NCI-H128 (cell line): ENCODE data around the gene ARID3A.
"Not testable (repeated sequence)": the region's sequence is repeated elsewhere in the genome, so short reads cannot be mapped to it uniquely, and the experiment has no call there.

Source experiments
- DNase-seq: peaks from one replicate; lab custom pipeline; 2025; ENCODE audit not compliant: unreplicated experiment; lab: John Stamatoyannopoulos, UW

The ARID3A gene

GRCh38 chr19:945401-946252, 19.8 kb downstream of the ARID3A start:
- DNase-seq = no peak

- DNase-seq = no peak
Measured at GRCh38 chr19:947090-947706, 21.4 kb downstream of the ARID3A start.

DNA sequence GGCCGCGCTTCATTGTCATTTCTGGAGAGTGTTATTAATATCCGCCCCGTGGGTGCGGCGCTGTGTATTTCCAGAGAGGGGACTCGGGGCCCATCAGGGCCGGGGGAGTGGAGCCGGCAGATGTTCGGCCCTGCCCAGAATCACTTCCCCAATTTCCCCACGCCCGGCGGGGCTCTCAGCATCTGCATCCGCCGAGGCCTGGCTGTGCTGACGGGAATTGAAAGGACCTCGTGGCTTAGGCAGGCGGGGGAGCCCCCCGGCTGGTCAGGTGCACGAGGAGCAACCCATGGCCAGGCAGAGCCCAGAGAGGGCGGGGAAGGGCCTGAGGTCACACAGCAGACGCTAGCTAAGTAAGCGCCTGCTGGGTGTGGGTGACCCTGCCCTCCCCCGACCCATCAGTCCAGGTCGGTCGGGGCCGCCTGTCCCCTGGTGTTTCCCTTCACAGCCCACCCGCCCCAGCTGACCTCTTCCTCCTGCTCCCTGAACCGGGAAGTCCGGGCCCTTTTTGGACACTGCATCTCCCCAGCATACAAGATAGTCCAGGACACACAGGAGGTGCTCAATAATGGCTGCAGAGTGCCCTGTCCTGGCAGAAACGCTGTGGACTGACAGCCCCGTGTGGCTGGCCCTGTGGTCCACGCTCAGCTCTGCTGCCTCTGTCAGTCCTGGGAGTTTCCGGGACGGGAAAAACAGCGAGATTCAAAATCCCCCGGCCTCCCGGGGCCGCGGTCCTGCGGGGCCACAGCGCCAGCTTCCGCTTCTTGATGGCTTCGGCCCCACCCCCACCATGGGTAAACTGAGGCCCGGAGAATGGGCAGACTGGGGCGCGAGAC, 22.1 kb downstream of the ARID3A start:
- DNase-seq = no peak

GRCh38 chr19:948842-949496, 23.1 kb downstream of the ARID3A start:
- no peak for DNase-seq

GRCh38 chr19:950352-951066, 24.7 kb downstream of the ARID3A start:
- no peak for DNase-seq

- no peak for DNase-seq
Measured at GRCh38 chr19:952049-952679, 26.3 kb downstream of the ARID3A start.

- no peak for DNase-seq
Measured at GRCh38 chr19:952680-953444, 27.0 kb downstream of the ARID3A start.

- no peak for DNase-seq
Measured at GRCh38 chr19:953445-954271, 27.8 kb downstream of the ARID3A start.

DNA sequence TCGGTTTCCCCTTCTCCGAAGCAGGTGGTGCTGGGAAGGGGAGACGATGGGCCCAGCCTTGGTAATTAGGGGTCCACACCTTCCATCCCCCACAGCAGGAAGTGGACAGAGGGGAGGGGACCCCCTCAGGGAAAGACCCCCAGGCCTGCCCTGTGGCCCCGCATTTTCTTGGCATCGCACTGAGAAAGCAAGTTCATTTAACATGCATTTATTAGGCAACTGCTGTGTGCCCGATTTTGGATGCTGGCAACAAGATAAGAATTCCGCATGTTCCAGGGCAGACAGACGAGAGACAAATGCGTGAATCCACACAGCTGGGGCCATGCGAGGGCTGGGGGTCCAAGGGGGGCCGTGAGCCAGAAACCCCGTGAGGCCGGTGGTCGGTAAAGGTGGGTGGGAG, 28.4 kb downstream of the ARID3A start:
- no peak for DNase-seq

GRCh38 chr19:954672-955494, 29.0 kb downstream of the ARID3A start:
- DNase-seq = no peak

GRCh38 chr19:955803-956765, 30.2 kb downstream of the ARID3A start:
- no peak for DNase-seq

GRCh38 chr19:956766-957440, 31.1 kb downstream of the ARID3A start:
- DNase-seq = no peak

- DNase-seq = not testable (repeated sequence)
Measured at GRCh38 chr19:957578-957977, 31.7 kb downstream of the ARID3A start.

DNA sequence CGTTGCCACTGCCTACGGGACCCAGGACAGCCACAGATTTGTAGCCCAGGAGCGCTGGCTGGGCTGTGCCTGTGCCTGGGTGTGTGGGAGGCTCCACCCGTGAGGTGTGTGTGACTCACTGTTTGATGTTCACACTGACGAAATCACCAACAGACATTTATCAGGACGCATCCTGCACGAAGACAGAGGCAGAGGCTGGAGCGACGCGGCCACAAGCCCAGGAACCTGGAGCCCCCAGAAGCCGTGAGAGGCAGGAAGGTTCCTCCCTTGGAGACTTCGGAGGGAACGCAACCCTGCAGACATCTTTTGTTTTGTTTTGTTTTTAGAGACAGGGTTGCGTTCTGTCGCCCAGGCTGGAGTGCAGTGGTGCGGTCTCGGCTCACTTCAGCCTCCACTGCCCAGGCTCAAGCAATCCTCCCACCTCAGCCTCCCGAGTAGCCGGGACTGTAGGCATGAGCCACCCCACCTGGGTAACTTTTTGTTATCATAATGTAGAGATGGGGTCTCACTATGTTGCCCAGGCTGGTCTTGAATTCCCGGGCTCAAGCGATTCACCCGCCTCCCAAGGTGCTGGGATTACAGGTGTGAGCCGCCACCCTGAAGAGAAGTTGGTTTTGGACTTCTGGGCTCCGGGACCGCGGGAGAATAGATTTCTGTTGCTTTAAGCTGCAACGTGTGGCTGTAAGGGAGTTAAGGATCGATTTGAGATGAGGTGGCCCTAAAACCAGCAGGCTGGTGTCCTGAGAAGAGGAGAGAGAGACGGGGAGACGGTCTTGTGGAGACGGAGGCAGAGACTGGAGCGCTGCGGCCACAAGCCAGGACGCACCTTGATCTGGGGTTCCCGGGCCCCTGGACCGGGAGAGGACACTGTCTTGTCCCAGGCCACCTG, 33.4 kb downstream of the ARID3A start:
- no peak for DNase-seq

DNA sequence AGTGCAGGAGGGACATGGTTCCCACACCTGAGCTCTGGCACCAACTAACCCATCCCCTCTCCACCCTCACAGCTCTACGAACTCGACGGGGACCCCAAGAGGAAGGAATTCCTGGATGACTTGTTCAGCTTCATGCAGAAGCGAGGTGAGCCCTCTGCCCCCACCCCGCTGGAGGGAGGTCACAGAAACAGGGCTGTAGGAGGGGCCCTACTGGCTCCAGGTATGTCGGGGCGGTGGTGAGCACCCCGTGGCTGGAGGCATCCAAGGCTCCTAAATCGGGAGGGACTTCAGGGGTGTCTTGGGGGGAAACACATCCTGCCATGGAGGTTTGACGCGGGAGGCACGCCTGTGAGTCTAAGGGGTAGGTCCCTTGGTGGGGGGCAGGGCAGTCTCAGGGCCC, 34.2 kb downstream of the ARID3A start:
- DNase-seq = no peak
